ENCODE measurements around the gene CHCHD1.

Gene CHCHD1

GRCh38 chr10:73802276-73802991 lies 20.6 kb downstream of the CHCHD1 start:
- Histone ChIP-seq H3K4me2 (ENCODE audit: low read depth, low read length, poor library complexity, severe bottlenecking) (no peak overlapping the region), H2AFZ (ENCODE audit: low read length) (no peak overlapping the region), H3K9me2 (replicated peaks; ENCODE audit: low read depth, low read length) (no peaks in the 10 kb centered on the region), H3K9me3 (ENCODE audit: insufficient read depth, low read depth, low read length) (no peaks in the 10 kb centered on the region), H3K79me2 (ENCODE audit: insufficient read depth, low read length) (peaks cover 4% of the 10 kb centered on the region; the same call in 1 of the 2 replicates), H3K4me1 (ENCODE audit: insufficient read depth, low read length, poor library complexity, severe bottlenecking) (peaks cover 7% of the 10 kb centered on the region), H3K4me3 (ENCODE audit: low read length, poor library complexity, severe bottlenecking) (no peak overlapping the region), H3F3A (ENCODE audit: low read depth) (no peaks in the 10 kb centered on the region), H3K36me3 (ENCODE audit: insufficient read depth, low read length) (peaks cover 70% of the 10 kb centered on the region; the same call in 1 of the 2 replicates), H4K20me1 (ENCODE audit: insufficient read depth, low read length, poor library complexity, severe bottlenecking) (no peaks in the 10 kb centered on the region), H3K27me3 (ENCODE audit: insufficient read depth, low read length, poor library complexity, severe bottlenecking) (no peaks in the 10 kb centered on the region), H3K9ac (ENCODE audit: low read depth, low read length, poor library complexity, severe bottlenecking) (no peak overlapping the region)
- TF ChIP-seq CTCF (conservative IDR thresholded peaks at IDR 0.05; ENCODE audit: low read length), result no peak
- no peak for TF ChIP-seq EZH2phosphoT487 (IDR thresholded peaks at IDR 0.05; ENCODE audit: borderline replicate concordance)

- H3K4me2 ChIP-seq (ENCODE audit: low read depth, low read length, poor library complexity, severe bottlenecking), result no peak overlapping the region
- H3F3A ChIP-seq (ENCODE audit: low read depth), result no peaks in the 10 kb centered on the region
- no peak overlapping the region for H3K9ac ChIP-seq (ENCODE audit: low read depth, low read length, poor library complexity, severe bottlenecking)
- H3K9me3 ChIP-seq (ENCODE audit: insufficient read depth, low read depth, low read length), result no peaks in the 10 kb centered on the region
- TF ChIP-seq CTCF (conservative IDR thresholded peaks at IDR 0.05; ENCODE audit: low read length) (no peak), EZH2phosphoT487 (IDR thresholded peaks at IDR 0.05; ENCODE audit: borderline replicate concordance) (no peak)
- no peak overlapping the region for H3K4me3 ChIP-seq (ENCODE audit: low read length, poor library complexity, severe bottlenecking)
- H3K27me3 ChIP-seq (ENCODE audit: insufficient read depth, low read length, poor library complexity, severe bottlenecking), result no peaks in the 10 kb centered on the region
- no peaks in the 10 kb centered on the region for H4K20me1 ChIP-seq (ENCODE audit: insufficient read depth, low read length, poor library complexity, severe bottlenecking)
- H3K79me2 ChIP-seq (ENCODE audit: insufficient read depth, low read length), result peaks cover 10% of the 10 kb centered on the region; the same call in 1 of the 2 replicates
- H2AFZ ChIP-seq (ENCODE audit: low read length), result no peak overlapping the region
- peaks cover 59% of the 10 kb centered on the region; the same call in 1 of the 2 replicates for H3K36me3 ChIP-seq (ENCODE audit: insufficient read depth, low read length)
- H3K9me2 ChIP-seq (replicated peaks; ENCODE audit: low read depth, low read length), result no peaks in the 10 kb centered on the region
- H3K4me1 ChIP-seq (ENCODE audit: insufficient read depth, low read length, poor library complexity, severe bottlenecking), result peaks cover 15% of the 10 kb centered on the region
Observed at GRCh38 chr10:73803680-73804286, 21.9 kb downstream of the CHCHD1 start.

DNA sequence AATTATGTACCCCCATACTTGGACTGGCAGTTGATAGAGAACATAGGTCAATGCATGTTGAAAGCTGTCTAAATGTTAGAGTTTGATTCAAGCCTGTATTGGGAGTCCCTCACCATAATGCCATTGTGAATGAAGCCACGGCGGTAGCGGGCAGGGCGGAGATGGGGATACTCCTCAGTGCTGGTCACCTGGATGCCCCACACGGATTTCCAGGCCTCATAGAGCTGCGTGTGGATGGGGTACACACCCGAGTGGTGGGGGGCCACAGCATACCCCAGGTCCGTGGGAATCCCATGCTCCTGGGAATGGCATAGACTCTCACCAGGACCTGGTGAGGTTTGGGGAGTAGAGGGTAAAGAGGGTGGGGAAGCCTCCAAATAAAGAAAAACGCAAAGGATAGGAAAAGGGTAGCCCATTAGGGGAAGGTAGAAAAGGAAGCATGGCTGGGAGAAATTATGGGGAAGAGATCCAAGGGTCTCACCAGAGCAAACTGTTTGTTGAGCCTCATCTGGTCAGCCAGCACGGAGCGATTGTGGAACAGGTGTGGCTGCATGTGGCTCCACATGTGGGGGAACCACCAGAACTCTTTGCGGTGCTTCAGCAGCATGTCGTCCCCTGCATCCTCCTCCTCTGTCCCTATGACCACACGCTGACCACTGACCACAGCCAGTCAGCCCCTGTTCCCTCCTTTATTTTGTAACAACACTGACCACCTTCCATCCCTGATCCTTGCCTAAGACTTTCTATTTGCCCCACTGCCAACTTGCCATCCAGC lies 24.5 kb downstream of the CHCHD1 start:
- H2AFZ ChIP-seq (ENCODE audit: low read length), result no peak overlapping the region
- H3F3A ChIP-seq (ENCODE audit: low read depth), result no peaks in the 10 kb centered on the region
- no peaks in the 10 kb centered on the region for H3K9me3 ChIP-seq (ENCODE audit: insufficient read depth, low read depth, low read length)
- H3K79me2 ChIP-seq (ENCODE audit: insufficient read depth, low read length), result peaks cover 26% of the 10 kb centered on the region; the same call in 1 of the 2 replicates
- no peaks in the 10 kb centered on the region for H3K27me3 ChIP-seq (ENCODE audit: insufficient read depth, low read length, poor library complexity, severe bottlenecking)
- peaks cover 25% of the 10 kb centered on the region for H3K4me1 ChIP-seq (ENCODE audit: insufficient read depth, low read length, poor library complexity, severe bottlenecking)
- H3K36me3 ChIP-seq (ENCODE audit: insufficient read depth, low read length), result peaks cover 48% of the 10 kb centered on the region; the same call in 1 of the 2 replicates
- no peaks in the 10 kb centered on the region for H3K9me2 ChIP-seq (replicated peaks; ENCODE audit: low read depth, low read length)
- TF ChIP-seq EZH2phosphoT487 (IDR thresholded peaks at IDR 0.05; ENCODE audit: borderline replicate concordance), result no peak
- TF ChIP-seq CTCF (conservative IDR thresholded peaks at IDR 0.05; ENCODE audit: low read length), result no peak
- peaks cover 10% of the 10 kb centered on the region for H4K20me1 ChIP-seq (ENCODE audit: insufficient read depth, low read length, poor library complexity, severe bottlenecking)
- no peak overlapping the region for H3K4me3 ChIP-seq (ENCODE audit: low read length, poor library complexity, severe bottlenecking)
- peak overlapping the region; percentile 8 for H3K4me2 ChIP-seq (ENCODE audit: low read depth, low read length, poor library complexity, severe bottlenecking)
- H3K9ac ChIP-seq (ENCODE audit: low read depth, low read length, poor library complexity, severe bottlenecking), result peak overlapping the region; percentile 12

All from Loucy (cell line).